K562 (cell line): ENCODE data around the gene OR2V1. TPM values are rescaled to one million over a fixed set of nuclear protein-coding genes. Genes with fewer than 3 reads are reported as not detected.

ENCODE experiments used
- ASH1L ChIP-seq: fragments of 450-650 bp; IDR thresholded peaks from 2 replicates; pipeline ENCODE4 v1.6.1; 2018; ENCODE audit warnings: borderline replicate concordance, mild to moderate bottlenecking, low read depth; ENCODE audit not compliant: partially characterized antibody
- ATF1 ChIP-seq, 2 experiments: fragments of 450-650 bp in 1 of 2; IDR thresholded peaks; 2 replicates each; pipeline ENCODE4 v1.6.1; 2016; ENCODE audit warnings: missing compliant biosample characterization in 1 of 2, missing genetic modification characterization in 1 of 2
- CBFA2T3 ChIP-seq: fragments of 450-650 bp; IDR thresholded peaks from 2 replicates; pipeline ENCODE4 v1.6.1; 2017
- MAFF ChIP-seq: IDR thresholded peaks from 2 replicates; pipeline ENCODE4 v1.6.1; 2012; ENCODE audit warnings: low read length, improper control_type of control experiment
- RB1 ChIP-seq: fragments of 450-650 bp; IDR thresholded peaks from 2 replicates; pipeline ENCODE4 v1.6.1; 2017; ENCODE audit warnings: low read depth, mild to moderate bottlenecking
- RBM22 ChIP-seq: fragments of 200-400 bp; formaldehyde crosslinking; IDR thresholded peaks from 2 replicates; pipeline ENCODE4 v1.6.1; 2018; ENCODE audit warnings: low read length, low read depth; ENCODE audit not compliant: poor library complexity, severe bottlenecking
- RCOR1 ChIP-seq, 2 experiments: IDR thresholded peaks; 2 replicates each; pipeline ENCODE4 v1.6.1; 2012; ENCODE audit warnings: low read depth in 2 of 2, low read length in 2 of 2, borderline replicate concordance in 1 of 2, improper control_type of control experiment in 1 of 2
- SMAD4 ChIP-seq: fragments of 250-450 bp; sonication (Bioruptor Pico); conservative IDR thresholded peaks from 2 replicates; pipeline ENCODE4 v1.8.0; 2021; ENCODE audit warnings: inconsistent platforms, mild to moderate bottlenecking, moderate library complexity
- SMARCE1 ChIP-seq: fragments of 450-650 bp; IDR thresholded peaks from 2 replicates; pipeline ENCODE4 v1.7.1; 2016; ENCODE audit warnings: mild to moderate bottlenecking
- TBL1XR1 ChIP-seq, 2 experiments: IDR thresholded peaks; 2 replicates each; pipeline ENCODE4 v1.6.1; 2012; ENCODE audit warnings: improper control_type of control experiment in 2 of 2, low read length in 2 of 2, mild to moderate bottlenecking in 1 of 2
- polyA plus RNA-seq, 8 experiments: library from polyadenylated mRNA; depleted of rRNA in 4 of 8; stranded (reverse) in 5 of 8; unstranded in 3 of 8; fragments of >200 nt; fragmentation: Nextera tagmentation in 2 of 8; fragmentation: Illumina TruSeq in 1 of 8; extraction: Ambion mirVana in 2 of 8; extraction: Trizol in 1 of 8; gene quantifications; 2 replicates each; pipeline versions ENCODE4 v1.2.1 to v1.2.3, GENCODE V29; 2011 to 2014; ENCODE audit warnings: inconsistent platforms in 1 of 8, missing spikeins in 1 of 8
- total RNA-seq, 7 experiments: library from RNA; depleted of rRNA in 6 of 7; stranded (reverse); fragments of >200 nt in 6 of 7; fragmentation: Illumina TruSeq in 2 of 7; extraction: Trizol in 2 of 7; gene quantifications; 2 replicates each; pipeline versions ENCODE4 v1.2.1 to v1.2.3, GENCODE V29; 2011 to 2021; ENCODE audit warnings: low replicate concordance in 1 of 7
- TF ChIP-seq, protein P1 (sequence below): sonication (generic); formaldehyde crosslinking; IDR thresholded peaks from 2 replicates; pipeline ENCODE4 v1.8.0; 2022; ENCODE audit warnings: missing genetic modification reagents, mild to moderate bottlenecking, borderline replicate concordance
- TF ChIP-seq, protein P2 (sequence below): fragments of 450-650 bp; IDR thresholded peaks from 2 replicates; pipeline ENCODE4 v1.6.1; 2014; ENCODE audit warnings: low read depth, mild to moderate bottlenecking, moderate library complexity, borderline replicate concordance
- TF ChIP-seq, protein P3 (sequence below): sonication (generic); formaldehyde crosslinking; IDR thresholded peaks from 2 replicates; pipeline ENCODE4 v1.5.0; 2020; ENCODE audit warnings: missing genetic modification reagents
- TF ChIP-seq, protein P4 (sequence below), 2 experiments: IDR thresholded peaks; 2 replicates each; pipeline ENCODE4 v1.6.1; 2011; ENCODE audit warnings: borderline replicate concordance in 1 of 2, control low read depth in 1 of 2, low read depth in 1 of 2, low read length in 1 of 2, mild to moderate bottlenecking in 1 of 2, mixed read lengths in 1 of 2, moderate library complexity in 1 of 2; ENCODE audit not compliant: insufficient read depth in 1 of 2, insufficient read length in 1 of 2, poor library complexity in 1 of 2, severe bottlenecking in 1 of 2; ENCODE audit errors: extremely low read depth in 1 of 2
- TF ChIP-seq, protein P5 (sequence below): sonication (generic); formaldehyde crosslinking; IDR thresholded peaks from 2 replicates; pipeline ENCODE4 v1.8.1; 2022; ENCODE audit warnings: missing genetic modification reagents
- TF ChIP-seq, protein P6 (sequence below): fragments of 150-350 bp; IDR thresholded peaks from 2 replicates; pipeline ENCODE4 v1.6.1; 2014; ENCODE audit warnings: low read depth, mild to moderate bottlenecking, low read length, borderline replicate concordance

The OR2V1 gene
- total and polyA plus RNA-seq, 9 of the 15 experiments (the other 6 are each of a cell fraction or from before 2014, with no cell fraction given) = 0.04 to 0.28 (median 0.15) TPM; not detected in 5

DNA sequence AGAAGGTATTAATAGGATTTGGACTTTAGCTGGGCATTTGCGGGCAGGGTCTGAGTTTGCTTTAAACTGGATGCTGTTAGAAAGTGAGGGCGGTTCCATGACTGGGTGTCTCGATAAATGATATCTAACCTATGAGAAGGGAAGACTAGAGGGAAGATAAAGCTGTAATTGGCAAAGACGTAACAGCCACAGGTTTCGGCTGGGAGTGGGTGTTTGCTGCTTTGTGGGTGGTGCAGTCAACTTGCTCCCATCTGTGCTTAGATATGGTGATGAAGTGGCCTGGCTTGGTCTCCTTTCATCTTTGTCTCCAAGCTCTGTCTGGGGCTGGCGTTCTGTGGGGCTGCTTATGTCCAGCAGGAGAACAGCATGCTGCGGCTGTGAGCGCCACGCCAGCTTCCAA lies 23.3 kb downstream of the OR2V1 start (continued):
- no peak for TF ChIP-seq ATF1 (CRISPR knock-in tag; IDR thresholded peaks at IDR 0.05)
- peak; percentile 52; the same call in 1 of the 2 replicates for TF ChIP-seq ATF1 (tag; IDR thresholded peaks at IDR 0.05)
- TF ChIP-seq, protein P1, sequence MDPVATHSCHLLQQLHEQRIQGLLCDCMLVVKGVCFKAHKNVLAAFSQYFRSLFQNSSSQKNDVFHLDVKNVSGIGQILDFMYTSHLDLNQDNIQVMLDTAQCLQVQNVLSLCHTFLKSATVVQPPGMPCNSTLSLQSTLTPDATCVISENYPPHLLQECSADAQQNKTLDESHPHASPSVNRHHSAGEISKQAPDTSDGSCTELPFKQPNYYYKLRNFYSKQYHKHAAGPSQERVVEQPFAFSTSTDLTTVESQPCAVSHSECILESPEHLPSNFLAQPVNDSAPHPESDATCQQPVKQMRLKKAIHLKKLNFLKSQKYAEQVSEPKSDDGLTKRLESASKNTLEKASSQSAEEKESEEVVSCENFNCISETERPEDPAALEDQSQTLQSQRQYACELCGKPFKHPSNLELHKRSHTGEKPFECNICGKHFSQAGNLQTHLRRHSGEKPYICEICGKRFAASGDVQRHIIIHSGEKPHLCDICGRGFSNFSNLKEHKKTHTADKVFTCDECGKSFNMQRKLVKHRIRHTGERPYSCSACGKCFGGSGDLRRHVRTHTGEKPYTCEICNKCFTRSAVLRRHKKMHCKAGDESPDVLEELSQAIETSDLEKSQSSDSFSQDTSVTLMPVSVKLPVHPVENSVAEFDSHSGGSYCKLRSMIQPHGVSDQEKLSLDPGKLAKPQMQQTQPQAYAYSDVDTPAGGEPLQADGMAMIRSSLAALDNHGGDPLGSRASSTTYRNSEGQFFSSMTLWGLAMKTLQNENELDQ (CRISPR knock-in tag) = no peak
- TF ChIP-seq, protein P2, sequence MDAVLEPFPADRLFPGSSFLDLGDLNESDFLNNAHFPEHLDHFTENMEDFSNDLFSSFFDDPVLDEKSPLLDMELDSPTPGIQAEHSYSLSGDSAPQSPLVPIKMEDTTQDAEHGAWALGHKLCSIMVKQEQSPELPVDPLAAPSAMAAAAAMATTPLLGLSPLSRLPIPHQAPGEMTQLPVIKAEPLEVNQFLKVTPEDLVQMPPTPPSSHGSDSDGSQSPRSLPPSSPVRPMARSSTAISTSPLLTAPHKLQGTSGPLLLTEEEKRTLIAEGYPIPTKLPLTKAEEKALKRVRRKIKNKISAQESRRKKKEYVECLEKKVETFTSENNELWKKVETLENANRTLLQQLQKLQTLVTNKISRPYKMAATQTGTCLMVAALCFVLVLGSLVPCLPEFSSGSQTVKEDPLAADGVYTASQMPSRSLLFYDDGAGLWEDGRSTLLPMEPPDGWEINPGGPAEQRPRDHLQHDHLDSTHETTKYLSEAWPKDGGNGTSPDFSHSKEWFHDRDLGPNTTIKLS = no peak
- TF ChIP-seq, protein P3, sequence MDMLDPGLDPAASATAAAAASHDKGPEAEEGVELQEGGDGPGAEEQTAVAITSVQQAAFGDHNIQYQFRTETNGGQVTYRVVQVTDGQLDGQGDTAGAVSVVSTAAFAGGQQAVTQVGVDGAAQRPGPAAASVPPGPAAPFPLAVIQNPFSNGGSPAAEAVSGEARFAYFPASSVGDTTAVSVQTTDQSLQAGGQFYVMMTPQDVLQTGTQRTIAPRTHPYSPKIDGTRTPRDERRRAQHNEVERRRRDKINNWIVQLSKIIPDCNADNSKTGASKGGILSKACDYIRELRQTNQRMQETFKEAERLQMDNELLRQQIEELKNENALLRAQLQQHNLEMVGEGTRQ (CRISPR knock-in tag) = no peak
- peak; percentile 91 for TF ChIP-seq CBFA2T3
- TF ChIP-seq ASH1L = no peak
- TF ChIP-seq RCOR1 (IDR thresholded peaks at IDR 0.05; ENCODE audit: borderline replicate concordance in 1 of 2, low read depth in 2 of 2, low read length in 2 of 2) = peak; percentile 57 to 75; a peak in 2 of 4 replicates
- TF ChIP-seq TBL1XR1 (IDR thresholded peaks at IDR 0.05; ENCODE audit: low read length in 2 of 2) = peak; percentile 47 to 67; a peak in 3 of 4 replicates
- 0 out of 2 replicates have a peak, but pooled peaks have one; percentile 0 for TF ChIP-seq MAFF
- TF ChIP-seq RB1 = no peak
- TF ChIP-seq, protein P4, sequence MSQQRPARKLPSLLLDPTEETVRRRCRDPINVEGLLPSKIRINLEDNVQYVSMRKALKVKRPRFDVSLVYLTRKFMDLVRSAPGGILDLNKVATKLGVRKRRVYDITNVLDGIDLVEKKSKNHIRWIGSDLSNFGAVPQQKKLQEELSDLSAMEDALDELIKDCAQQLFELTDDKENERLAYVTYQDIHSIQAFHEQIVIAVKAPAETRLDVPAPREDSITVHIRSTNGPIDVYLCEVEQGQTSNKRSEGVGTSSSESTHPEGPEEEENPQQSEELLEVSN (IDR thresholded peaks at IDR 0.05; ENCODE audit: borderline replicate concordance in 1 of 2, extremely low read depth in 1 of 2, insufficient read depth in 1 of 2, insufficient read length in 1 of 2, low read depth in 1 of 2, low read length in 1 of 2, poor library complexity in 1 of 2, severe bottlenecking in 1 of 2) = peak in 1 of 2 experiments; percentile 45
- peak; percentile 50; the same call in 1 of the 2 replicates for TF ChIP-seq SMAD4 (CRISPR knock-in tag)
- TF ChIP-seq RBM22 = no peak
- TF ChIP-seq, protein P5, sequence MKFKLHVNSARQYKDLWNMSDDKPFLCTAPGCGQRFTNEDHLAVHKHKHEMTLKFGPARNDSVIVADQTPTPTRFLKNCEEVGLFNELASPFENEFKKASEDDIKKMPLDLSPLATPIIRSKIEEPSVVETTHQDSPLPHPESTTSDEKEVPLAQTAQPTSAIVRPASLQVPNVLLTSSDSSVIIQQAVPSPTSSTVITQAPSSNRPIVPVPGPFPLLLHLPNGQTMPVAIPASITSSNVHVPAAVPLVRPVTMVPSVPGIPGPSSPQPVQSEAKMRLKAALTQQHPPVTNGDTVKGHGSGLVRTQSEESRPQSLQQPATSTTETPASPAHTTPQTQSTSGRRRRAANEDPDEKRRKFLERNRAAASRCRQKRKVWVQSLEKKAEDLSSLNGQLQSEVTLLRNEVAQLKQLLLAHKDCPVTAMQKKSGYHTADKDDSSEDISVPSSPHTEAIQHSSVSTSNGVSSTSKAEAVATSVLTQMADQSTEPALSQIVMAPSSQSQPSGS (CRISPR knock-in tag) = no peak
- no peak for TF ChIP-seq SMARCE1
- TF ChIP-seq, protein P6, sequence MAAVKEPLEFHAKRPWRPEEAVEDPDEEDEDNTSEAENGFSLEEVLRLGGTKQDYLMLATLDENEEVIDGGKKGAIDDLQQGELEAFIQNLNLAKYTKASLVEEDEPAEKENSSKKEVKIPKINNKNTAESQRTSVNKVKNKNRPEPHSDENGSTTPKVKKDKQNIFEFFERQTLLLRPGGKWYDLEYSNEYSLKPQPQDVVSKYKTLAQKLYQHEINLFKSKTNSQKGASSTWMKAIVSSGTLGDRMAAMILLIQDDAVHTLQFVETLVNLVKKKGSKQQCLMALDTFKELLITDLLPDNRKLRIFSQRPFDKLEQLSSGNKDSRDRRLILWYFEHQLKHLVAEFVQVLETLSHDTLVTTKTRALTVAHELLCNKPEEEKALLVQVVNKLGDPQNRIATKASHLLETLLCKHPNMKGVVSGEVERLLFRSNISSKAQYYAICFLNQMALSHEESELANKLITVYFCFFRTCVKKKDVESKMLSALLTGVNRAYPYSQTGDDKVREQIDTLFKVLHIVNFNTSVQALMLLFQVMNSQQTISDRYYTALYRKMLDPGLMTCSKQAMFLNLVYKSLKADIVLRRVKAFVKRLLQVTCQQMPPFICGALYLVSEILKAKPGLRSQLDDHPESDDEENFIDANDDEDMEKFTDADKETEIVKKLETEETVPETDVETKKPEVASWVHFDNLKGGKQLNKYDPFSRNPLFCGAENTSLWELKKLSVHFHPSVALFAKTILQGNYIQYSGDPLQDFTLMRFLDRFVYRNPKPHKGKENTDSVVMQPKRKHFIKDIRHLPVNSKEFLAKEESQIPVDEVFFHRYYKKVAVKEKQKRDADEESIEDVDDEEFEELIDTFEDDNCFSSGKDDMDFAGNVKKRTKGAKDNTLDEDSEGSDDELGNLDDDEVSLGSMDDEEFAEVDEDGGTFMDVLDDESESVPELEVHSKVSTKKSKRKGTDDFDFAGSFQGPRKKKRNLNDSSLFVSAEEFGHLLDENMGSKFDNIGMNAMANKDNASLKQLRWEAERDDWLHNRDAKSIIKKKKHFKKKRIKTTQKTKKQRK = no peak
